OCI-M2 (cell line): Measurements from ENCODE around the gene RC3H2.
A peak's percentile ranks its signal among the peaks of the same experiment; 100 is the strongest.

Source experiments
- DNase-seq: peaks from one replicate; lab custom pipeline; 2025; ENCODE audit not compliant: unreplicated experiment; lab: John Stamatoyannopoulos, UW

RC3H2 gene

GRCh38 chr9:122904823-122905710 is at the start of gene RC3H2:
Gene RC3H2 (minus strand): TSS chr9:122905359. CDS start chr9:122897509, 7,850 bp downstream.
- peak; percentile 89 for DNase-seq

GRCh38 chr9:122954253-122954691 is 49.1 kb upstream of the RC3H2 start:
- DNase-seq: no peak

GRCh38 chr9:122951056-122951455 is 45.9 kb upstream of the RC3H2 start:
- no peak for DNase-seq

- DNase-seq: no peak
Observed at GRCh38 chr9:122950263-122950662, 45.1 kb upstream of the RC3H2 start.

- no peak for DNase-seq
Observed at GRCh38 chr9:122949696-122950095, 44.5 kb upstream of the RC3H2 start.

GRCh38 chr9:122948313-122948712 is 43.2 kb upstream of the RC3H2 start:
- no peak for DNase-seq

GRCh38 chr9:122946461-122947005 is 41.4 kb upstream of the RC3H2 start:
- no peak for DNase-seq

- DNase-seq: no peak
Observed at GRCh38 chr9:122944960-122945888, 40.1 kb upstream of the RC3H2 start.

GRCh38 chr9:122941582-122942234 is 36.5 kb upstream of the RC3H2 start:
- DNase-seq: no peak

- peak; percentile 71 for DNase-seq
Observed at GRCh38 chr9:122940749-122941581, 35.8 kb upstream of the RC3H2 start, which contains the start of gene RABGAP1. Gene RABGAP1 (plus strand): TSS chr9:122941020. CDS start chr9:122957060, 16,040 bp downstream.

- DNase-seq: no peak
Observed at GRCh38 chr9:122940454-122940748, 35.2 kb upstream of the RC3H2 start.

GRCh38 chr9:122939601-122940000 is 34.4 kb upstream of the RC3H2 start:
- no peak for DNase-seq

- DNase-seq: no peak
Observed at GRCh38 chr9:122936883-122937282, 31.7 kb upstream of the RC3H2 start.

GRCh38 chr9:122936464-122936863 is 31.3 kb upstream of the RC3H2 start:
- no peak for DNase-seq

GRCh38 chr9:122931226-122932121 is 26.3 kb upstream of the RC3H2 start, which contains the start of gene ZBTB26:
Gene ZBTB26 (minus strand): TSS chr9:122931512. CDS start chr9:122919934, 11,578 bp downstream.
- DNase-seq: peak; percentile 43

GRCh38 chr9:122930541-122931225 is 25.5 kb upstream of the RC3H2 start:
- no peak for DNase-seq

GRCh38 chr9:122929796-122930354 is 24.7 kb upstream of the RC3H2 start:
- no peak for DNase-seq

GRCh38 chr9:122923947-122924346 is 18.8 kb upstream of the RC3H2 start:
- no peak for DNase-seq
